NCI-H510A treated with DMSO at 0.1 percent for 48 hours (cell line): ENCODE results near the gene SNX25.

Experiments used
- DNase-seq: peaks from one replicate; lab custom pipeline; 2025; lab: John Stamatoyannopoulos, UW

SNX25 gene

GRCh38 chr4:185380320-185380719 lies 170.9 kb downstream of the SNX25 start:
- no peak for DNase-seq

- no peak for DNase-seq
These were observed 172.1 kb downstream of the SNX25 start for GRCh38 chr4:185381288-185382196.

GRCh38 chr4:185382754-185383153 lies 173.4 kb downstream of the SNX25 start:
- DNase-seq, result no peak

GRCh38 chr4:185383451-185383850 lies 174.1 kb downstream of the SNX25 start:
- no peak for DNase-seq

- DNase-seq, result no peak
These were observed 174.7 kb downstream of the SNX25 start for GRCh38 chr4:185384061-185384460.

GRCh38 chr4:185384930-185385331 lies 175.5 kb downstream of the SNX25 start:
- DNase-seq, result no peak

- DNase-seq, result no peak
These were observed 178.6 kb downstream of the SNX25 start for GRCh38 chr4:185387957-185388356.

GRCh38 chr4:185390941-185391340 lies 181.5 kb downstream of the SNX25 start:
- no peak for DNase-seq

GRCh38 chr4:185392156-185392555 lies 182.8 kb downstream of the SNX25 start:
- no peak for DNase-seq

- DNase-seq, result no peak
These were observed 185.3 kb downstream of the SNX25 start for GRCh38 chr4:185394568-185395237.

- DNase-seq, result peak; percentile 37
These were observed 186.0 kb downstream of the SNX25 start, which contains the start of gene LRP2BP for GRCh38 chr4:185395238-185395955. LRP2BP (minus strand) TSS chr4:185395924; CDS start chr4:185378186, 17,738 bp downstream.

GRCh38 chr4:185395956-185396723 lies 186.7 kb downstream of the SNX25 start:
- peak; percentile 88 for DNase-seq

- peak; percentile 50 for DNase-seq
These were observed 187.5 kb downstream of the SNX25 start, which contains the start of gene ANKRD37 for GRCh38 chr4:185396724-185397385. ANKRD37 (plus strand) TSS chr4:185396841; CDS start chr4:185396924, 83 bp downstream.

- no peak for DNase-seq
These were observed 189.2 kb downstream of the SNX25 start for GRCh38 chr4:185398618-185399017.

GRCh38 chr4:185399466-185399865 lies 190.1 kb downstream of the SNX25 start:
- DNase-seq, result no peak

GRCh38 chr4:185404031-185404430 lies 194.6 kb downstream of the SNX25 start:
- no peak for DNase-seq

GRCh38 chr4:185405296-185405999 lies 196.1 kb downstream of the SNX25 start:
- DNase-seq, result no peak

- DNase-seq, result no peak
These were observed 199.0 kb downstream of the SNX25 start for GRCh38 chr4:185408432-185408831.

- no peak for DNase-seq
These were observed 202.5 kb downstream of the SNX25 start for GRCh38 chr4:185411849-185412248.

GRCh38 chr4:185412412-185412811 lies 203.0 kb downstream of the SNX25 start:
- DNase-seq, result no peak
